DMS53 treated with DMSO at 0.1 percent for 48 hours (cell line): ENCODE data around the gene TSR3.
A peak's percentile ranks its signal among the peaks of the same experiment; 100 is the strongest.

Experiments used
- DNase-seq: peaks from one replicate; lab custom pipeline; 2025; ENCODE audit not compliant: unreplicated experiment; lab: John Stamatoyannopoulos, UW

The TSR3 gene

DNA sequence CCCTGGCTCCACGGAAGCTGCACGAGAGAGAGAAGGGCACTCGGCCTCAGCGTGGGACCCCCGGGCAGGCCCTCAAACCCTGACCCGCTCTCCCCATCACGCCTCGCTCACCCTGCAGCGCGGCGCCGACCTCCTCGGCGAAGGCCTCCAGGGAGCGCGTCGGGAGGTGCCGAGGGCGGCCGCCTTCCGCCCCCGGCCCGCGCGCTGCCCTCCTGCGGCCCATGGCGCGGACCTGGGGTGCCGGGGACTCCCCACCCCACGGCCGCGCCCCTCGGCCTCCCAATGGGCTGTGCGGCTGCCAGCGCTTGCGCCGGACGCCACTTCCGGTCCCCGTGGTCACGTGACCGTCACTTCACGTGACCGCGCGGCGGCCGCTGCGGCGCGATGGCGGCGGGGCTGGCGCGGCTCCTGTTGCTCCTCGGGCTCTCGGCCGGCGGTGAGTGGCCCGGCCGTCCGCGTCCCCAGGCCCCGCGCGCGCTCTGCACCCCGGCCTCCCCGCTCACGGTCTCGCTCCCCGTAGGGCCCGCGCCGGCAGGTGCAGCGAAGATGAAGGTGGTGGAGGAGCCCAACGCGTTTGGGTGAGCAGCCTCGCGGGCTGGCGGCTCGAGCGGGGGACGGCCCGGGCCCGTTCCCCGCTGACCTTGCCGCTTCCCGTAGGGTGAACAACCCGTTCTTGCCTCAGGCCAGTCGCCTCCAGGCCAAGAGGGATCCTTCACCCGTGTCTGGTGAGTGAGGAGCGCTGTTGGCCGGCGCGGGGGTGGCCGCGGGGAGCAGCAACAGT lies at the start of gene TSR3, which contains the start of gene GNPTG:
TSR3 (minus strand) TSS at position 297 of the 781 bp plus-strand sequence; CDS start at position 223, 74 bp downstream.
GNPTG (plus strand) TSS at position 350 of the 781 bp plus-strand sequence; CDS start at position 385, 35 bp downstream.
- DNase-seq = peak; percentile 20

DNA sequence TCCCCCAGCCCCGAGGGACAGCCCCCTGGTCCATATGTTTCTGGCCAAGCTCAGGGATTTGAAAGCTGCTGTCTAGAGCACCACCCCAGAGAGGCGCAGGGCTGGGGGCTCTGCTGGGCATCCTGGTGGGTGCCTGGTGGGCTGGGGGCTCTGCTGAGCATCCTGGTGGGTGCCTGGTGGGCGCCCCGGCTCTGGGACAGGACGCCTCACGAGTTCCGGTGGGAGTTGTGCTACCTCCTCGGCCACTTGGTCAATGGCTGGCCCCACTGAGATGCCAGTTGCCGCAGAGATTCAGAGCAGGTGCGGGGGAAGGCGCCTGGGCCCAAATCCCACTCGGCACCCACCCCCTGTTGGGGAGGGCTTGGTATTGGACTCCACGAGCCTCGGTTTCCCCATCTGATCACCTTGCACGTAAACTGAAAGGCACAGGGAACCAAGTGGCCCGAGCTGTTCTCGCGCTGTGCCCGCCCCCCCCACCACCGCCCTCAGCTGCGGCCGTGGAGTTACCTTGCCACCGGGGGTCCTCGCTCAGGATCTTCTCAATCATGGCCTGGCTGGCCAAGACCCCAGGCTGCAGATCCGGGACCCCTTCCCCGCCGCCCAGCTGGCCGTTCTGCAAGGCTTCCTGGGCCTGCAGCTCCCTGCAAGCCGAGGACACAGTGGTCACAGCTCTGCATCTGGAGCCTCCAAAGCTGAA lies 49.5 kb upstream of the TSR3 start:
- DNase-seq = no peak

GRCh38 chr16:1398826-1399581 lies 47.3 kb upstream of the TSR3 start:
- DNase-seq = no peak

DNA sequence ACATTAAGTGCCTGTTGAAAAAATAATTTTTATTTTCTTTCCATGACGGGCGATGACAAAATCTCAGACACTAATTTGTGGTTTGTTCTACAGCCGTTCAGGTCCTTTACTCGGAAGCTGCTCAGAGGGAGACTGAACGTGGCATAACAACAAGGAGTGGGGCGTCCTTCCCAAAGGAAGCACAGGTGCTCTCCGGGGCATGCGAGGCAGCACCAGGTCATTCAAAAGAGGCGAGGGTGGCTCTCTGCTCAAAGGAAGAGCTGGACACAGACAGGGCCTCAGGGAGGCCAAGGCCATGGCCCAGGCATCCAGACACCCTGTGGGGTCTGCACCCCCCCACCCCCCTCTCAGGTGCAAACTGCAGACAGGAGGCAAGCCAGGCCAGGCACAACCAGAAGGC lies 46.7 kb upstream of the TSR3 start:
- DNase-seq = no peak

- DNase-seq = no peak
These were observed 46.1 kb upstream of the TSR3 start for GRCh38 chr16:1397779-1398178.

GRCh38 chr16:1395444-1396031 lies 43.9 kb upstream of the TSR3 start:
- DNase-seq = no peak

DNA sequence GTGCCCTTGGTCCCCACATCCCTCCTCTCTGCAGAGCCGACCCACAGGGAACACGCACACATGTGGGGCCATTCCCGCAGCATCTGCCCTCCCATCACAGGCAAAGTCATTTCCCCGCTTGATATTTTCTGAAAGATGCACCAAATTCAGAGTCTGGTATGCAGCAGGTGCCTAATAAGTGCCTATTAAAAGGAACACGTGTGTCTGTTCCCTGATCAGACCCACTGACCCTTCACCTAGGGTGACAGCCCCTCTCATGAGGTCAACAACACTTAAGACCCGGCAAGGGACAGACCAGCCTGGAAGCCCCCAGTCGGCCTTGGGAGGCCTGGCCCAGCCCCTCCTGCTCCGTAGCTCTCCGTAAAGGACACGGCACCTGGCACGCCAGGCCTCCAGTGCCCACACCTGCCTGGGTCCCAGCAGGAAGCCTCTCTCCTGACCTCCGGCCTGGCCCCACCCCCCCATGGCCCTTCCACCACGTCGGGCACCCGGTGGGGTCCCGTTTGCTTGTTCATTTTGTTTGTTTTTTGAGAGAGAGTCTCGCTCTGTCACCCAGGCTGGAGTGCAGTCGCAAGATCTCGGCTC lies 42.8 kb upstream of the TSR3 start:
- no peak for DNase-seq

GRCh38 chr16:1393613-1394176 lies 42.0 kb upstream of the TSR3 start:
- DNase-seq = no peak

DNA sequence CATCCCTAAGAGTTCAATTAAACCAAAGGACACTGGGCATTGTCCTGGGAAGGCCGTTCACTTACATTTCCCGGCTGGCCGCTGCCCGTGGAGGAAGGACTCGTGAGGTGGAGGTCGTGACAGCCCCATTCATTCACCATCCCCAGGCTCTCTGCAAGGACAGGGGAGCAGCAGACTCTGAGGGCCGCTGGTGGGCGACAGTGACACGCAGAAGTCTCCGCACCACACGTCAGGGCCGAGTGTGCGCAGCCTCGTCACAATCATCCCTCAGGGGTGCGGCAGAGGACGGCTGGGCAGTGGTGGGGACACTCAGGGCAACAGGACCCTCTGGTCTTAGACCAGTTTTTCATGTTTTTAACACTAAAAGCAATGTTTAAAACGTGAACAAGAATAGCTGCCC lies 41.1 kb upstream of the TSR3 start:
- no peak for DNase-seq

DNA sequence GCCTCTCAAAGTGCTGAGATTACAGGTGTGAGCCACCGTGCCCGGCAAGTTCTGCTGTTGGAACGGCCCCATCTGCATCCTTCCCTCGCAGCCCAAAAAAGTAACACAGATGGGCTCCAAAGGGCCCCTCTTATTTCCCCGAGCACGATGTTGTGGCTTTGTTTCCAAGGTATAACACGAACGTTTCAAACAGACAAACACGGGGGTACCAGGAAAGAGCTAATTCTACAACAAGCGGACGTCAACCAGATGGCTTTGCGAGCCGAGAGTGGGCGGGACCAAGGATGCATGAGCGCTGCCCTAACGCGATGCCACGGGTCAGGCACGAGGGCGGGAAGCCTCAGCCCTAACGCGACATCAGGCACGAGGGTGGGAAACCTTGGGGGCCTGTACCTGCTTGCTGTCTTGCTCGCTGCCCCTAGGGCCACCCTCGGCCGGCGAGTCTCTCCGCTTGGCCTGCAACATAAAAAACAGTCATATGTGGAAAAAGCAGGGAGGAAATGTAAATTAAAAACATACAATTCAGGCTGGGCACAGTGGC lies 38.6 kb upstream of the TSR3 start:
- DNase-seq = no peak

- DNase-seq = no peak
These were observed 38.1 kb upstream of the TSR3 start for GRCh38 chr16:1389762-1390161.

- no peak for DNase-seq
These were observed 35.7 kb upstream of the TSR3 start for GRCh38 chr16:1387331-1387730.

- no peak for DNase-seq
These were observed 33.6 kb upstream of the TSR3 start for GRCh38 chr16:1385232-1385631.

GRCh38 chr16:1383556-1383955 lies 31.9 kb upstream of the TSR3 start:
- no peak for DNase-seq

GRCh38 chr16:1381612-1382406 lies 30.1 kb upstream of the TSR3 start:
- DNase-seq = no peak

GRCh38 chr16:1380195-1380594 lies 28.5 kb upstream of the TSR3 start:
- no peak for DNase-seq

DNA sequence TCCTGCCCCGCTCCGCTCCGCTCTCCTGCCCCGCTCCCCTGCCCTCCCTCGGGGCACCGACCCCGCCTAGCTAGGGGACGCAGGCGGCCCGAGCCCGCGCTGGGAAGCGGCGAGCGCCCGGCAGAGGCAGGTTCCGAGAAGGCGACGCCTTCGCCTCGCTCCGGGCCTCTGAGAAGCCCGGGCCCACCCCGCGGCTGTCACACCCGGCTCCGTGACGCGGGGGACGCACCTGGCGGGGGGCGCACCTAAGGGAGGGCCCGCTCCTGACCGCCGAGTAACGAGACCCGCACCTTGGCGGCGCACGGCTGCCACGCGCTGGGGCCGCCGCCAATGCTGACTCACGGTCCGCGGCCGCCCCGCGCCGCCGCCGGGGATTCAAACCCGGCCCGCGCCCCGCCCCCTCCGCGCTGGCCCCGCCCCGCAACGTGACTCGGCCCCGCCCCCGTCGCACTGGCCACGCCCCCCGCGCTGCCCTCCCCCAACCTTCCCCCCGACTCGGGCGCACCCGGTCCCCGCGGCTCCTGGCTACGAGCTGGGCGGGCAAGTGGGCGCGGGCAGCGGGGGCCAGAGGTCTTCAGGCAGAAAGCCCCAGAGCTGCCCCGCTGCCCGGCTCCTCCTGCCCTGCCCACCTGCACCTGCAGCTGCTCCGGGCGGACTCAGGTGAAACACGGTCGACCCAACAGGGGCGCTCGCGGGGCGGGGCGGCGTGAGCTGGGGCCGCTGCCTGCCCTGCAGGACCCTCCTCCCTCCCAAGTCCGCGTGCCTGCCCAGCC lies 27.8 kb upstream of the TSR3 start:
- peak; percentile 9 for DNase-seq

GRCh38 chr16:1378804-1379303 lies 27.2 kb upstream of the TSR3 start:
- no peak for DNase-seq
